HG03159 (cell line): Measurements from ENCODE around the gene TSPAN9.

Source experiments
- ATAC-seq: cut with Tn5 transposase; IDR thresholded peaks from one replicate; pipeline ENCODE4 v1.9.1; 2021; ENCODE audit warnings: mild to moderate bottlenecking, moderate library complexity; ENCODE audit not compliant: unreplicated experiment

The TSPAN9 gene

GRCh38 chr12:3097836-3098235 is 20.7 kb downstream of the TSPAN9 start:
- ATAC-seq: no peak

- no peak for ATAC-seq
Measured at GRCh38 chr12:3098436-3098835, 21.3 kb downstream of the TSPAN9 start.

GRCh38 chr12:3099146-3099545 is 22.0 kb downstream of the TSPAN9 start:
- ATAC-seq: no peak

GRCh38 chr12:3101309-3102024 is 24.3 kb downstream of the TSPAN9 start:
- no peak for ATAC-seq

- no peak for ATAC-seq
Measured at GRCh38 chr12:3102771-3103410, 25.7 kb downstream of the TSPAN9 start.

- no peak for ATAC-seq
Measured at GRCh38 chr12:3103806-3104205, 26.6 kb downstream of the TSPAN9 start.

GRCh38 chr12:3105690-3106479 is 28.7 kb downstream of the TSPAN9 start:
- no peak for ATAC-seq

GRCh38 chr12:3106579-3106978 is 29.4 kb downstream of the TSPAN9 start:
- ATAC-seq: no peak

- no peak for ATAC-seq
Measured at GRCh38 chr12:3107071-3107583, 29.9 kb downstream of the TSPAN9 start.

- ATAC-seq: no peak
Measured at GRCh38 chr12:3107954-3108353, 30.8 kb downstream of the TSPAN9 start.

- no peak for ATAC-seq
Measured at GRCh38 chr12:3110578-3110977, 33.4 kb downstream of the TSPAN9 start.

GRCh38 chr12:3113671-3114325 is 36.6 kb downstream of the TSPAN9 start:
- ATAC-seq: no peak

- ATAC-seq: no peak
Measured at GRCh38 chr12:3114671-3115070, 37.5 kb downstream of the TSPAN9 start.

- no peak for ATAC-seq
Measured at GRCh38 chr12:3115078-3115477, 37.9 kb downstream of the TSPAN9 start.

GRCh38 chr12:3116106-3116844 is 39.1 kb downstream of the TSPAN9 start:
- ATAC-seq: no peak

GRCh38 chr12:3117144-3117581 is 40.0 kb downstream of the TSPAN9 start:
- no peak for ATAC-seq

GRCh38 chr12:3117591-3118015 is 40.4 kb downstream of the TSPAN9 start:
- ATAC-seq: no peak

- no peak for ATAC-seq
Measured at GRCh38 chr12:3119192-3119755, 42.1 kb downstream of the TSPAN9 start.

GRCh38 chr12:3119756-3120601 is 42.8 kb downstream of the TSPAN9 start:
- no peak for ATAC-seq
